HG03432 (cell line): ENCODE data around the gene PDZRN3.
"Not testable (repeated sequence)": the region's sequence is repeated elsewhere in the genome, so short reads cannot be mapped to it uniquely, and the experiment has no call there.

Source experiments
- ATAC-seq: cut with Tn5 transposase; IDR thresholded peaks from one replicate; pipeline ENCODE4 v1.9.1; 2021; ENCODE audit warnings: mild to moderate bottlenecking, moderate library complexity; ENCODE audit not compliant: unreplicated experiment

Gene PDZRN3

DNA sequence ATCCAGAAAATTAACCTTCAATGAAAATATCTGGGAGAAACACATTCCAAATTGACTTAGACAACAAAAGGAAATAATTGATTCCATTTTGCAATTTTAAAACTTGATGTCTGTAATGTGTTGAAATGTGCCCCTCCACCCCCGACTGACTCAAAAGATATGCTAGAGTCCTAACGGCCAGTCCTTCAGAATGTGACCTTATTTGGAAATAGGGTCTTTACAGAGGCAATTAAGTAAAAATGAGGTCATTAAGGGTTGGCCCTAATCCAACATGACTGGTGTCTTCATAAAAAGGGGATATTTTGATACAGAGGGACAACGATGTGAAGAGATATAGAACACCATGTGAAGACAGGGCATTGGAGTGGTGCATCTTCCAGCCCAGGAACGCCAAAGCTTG is 153.9 kb downstream of the PDZRN3 start:
- no peak for ATAC-seq

DNA sequence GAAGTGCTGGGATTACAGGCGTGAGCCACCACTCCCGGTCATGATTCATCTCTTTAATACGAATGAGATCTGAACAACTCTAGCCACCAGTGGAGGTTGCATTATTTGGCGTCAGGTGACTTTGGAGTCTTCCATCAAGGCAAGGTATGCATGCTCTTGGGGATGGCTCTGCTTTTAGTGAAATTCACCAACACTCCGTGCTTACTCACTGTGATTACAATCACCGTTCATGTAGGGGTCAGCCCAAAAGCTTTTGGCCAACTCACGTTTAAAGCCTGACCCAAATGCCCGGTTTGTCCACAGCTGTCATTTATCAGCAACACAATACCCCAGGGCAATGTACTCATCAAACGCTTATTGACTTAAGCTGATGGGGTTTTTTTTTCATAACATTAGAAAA is 155.4 kb downstream of the PDZRN3 start:
- ATAC-seq, result no peak

DNA sequence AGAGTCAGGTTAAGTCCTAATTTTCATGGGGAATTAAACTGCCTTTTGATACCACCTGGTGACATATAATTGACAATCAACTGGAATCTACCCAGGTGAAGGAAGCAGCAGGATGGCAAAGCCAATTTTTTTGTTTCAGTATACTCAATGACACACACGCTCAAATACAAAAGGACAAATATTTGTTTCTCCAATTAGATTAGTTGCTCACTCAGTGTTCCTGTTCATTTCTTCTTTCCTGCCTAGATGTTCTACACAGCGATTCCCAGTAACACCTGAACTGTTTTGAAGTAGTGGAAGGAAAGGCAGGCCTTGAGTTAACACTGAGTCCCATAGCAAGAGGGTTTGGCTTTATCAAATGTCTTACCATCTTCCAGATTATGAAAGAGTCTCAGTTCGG is 157.5 kb downstream of the PDZRN3 start:
- no peak for ATAC-seq

DNA sequence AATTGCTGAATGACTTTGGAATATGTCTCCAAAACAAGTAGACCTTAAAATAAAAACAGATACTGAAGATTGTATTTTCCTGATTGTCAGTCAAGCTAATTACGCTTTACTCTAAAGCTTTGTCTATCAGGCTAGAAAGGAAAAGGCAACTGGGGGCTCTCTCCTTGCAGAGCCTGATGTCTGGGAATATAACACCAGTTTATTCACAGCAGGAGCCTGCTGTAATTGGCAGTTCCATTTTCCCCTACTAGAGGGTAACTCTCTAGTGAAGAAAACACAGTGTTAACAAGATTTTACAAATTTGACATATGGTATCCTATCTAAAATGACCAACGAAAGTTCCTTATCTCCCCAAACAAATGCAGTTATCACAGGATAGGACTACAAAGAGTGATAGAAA is 158.8 kb downstream of the PDZRN3 start:
- ATAC-seq, result no peak

DNA sequence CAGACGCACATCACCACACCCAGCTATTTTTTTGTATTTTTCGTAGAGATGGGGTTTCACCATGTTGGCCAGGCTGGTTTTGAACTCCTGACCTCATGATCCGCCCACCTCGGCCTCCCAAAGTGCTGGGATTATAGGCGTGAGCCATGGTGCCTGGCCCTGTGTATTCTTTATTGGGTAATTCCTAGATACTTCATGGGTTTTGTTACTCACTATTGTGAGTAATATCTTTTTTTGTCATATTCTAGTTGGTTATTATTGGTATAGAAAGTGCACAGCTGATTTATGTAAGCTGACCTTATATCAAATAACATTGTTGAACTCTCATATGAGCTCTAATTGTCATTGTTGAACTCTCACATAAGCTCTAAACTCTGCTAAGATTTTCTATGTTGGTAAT is 160.6 kb downstream of the PDZRN3 start:
- not testable (repeated sequence) for ATAC-seq

DNA sequence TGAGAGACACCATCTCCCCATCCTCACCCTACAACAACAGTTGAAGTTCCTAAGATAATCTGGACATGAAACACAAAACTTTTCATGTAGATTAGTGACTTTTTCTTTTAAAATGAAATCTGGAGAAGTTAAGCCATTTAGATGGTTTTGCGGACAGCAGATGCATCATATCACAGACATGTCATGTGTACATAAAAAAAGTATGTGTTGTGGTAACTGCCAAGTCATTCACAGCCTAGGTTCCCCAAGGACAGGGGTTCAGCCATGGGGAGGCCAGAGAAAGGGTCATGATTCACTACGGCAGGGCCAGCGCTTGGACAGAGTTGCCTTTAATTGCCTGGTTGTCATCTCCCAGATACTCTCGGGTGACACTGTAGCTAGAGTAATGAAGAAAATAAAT is 163.2 kb downstream of the PDZRN3 start:
- ATAC-seq, result no peak

DNA sequence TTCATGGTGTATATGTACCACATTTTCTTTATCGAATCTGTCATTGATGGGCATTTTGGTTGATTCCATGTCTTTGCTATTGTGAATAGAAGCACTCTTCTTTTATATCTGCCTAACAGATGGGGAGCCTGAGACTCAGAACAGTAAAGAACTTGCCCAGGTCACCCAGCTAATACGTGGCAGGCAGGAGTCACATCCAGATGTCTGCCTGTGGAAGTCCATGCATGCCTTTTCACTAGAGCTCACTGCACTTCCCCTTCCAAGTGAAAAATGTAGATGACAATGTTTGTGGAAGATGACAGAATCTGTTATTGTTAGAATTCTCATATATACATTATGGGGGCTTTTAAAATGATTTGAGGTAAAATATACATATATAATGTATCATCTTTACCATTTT is 165.0 kb downstream of the PDZRN3 start:
- ATAC-seq, result no peak

DNA sequence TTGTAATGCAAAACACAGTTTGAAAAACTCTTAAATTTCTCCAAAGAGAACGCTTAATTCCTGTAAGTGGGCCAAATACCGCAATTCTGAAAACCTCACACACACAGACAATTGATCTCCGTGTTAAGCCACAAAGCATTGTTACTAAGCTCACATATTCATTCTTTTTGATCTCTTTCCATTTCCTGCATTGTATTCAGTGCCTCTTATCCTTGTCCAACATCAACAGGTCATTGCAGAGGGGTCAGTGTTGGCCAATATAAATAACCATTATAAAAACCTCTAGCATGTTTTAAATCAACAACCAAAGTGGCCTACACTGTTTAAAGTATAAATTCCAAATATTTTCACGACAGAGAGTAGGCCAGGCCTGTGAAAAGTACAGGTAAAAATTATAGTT is 171.1 kb downstream of the PDZRN3 start:
- no peak for ATAC-seq

DNA sequence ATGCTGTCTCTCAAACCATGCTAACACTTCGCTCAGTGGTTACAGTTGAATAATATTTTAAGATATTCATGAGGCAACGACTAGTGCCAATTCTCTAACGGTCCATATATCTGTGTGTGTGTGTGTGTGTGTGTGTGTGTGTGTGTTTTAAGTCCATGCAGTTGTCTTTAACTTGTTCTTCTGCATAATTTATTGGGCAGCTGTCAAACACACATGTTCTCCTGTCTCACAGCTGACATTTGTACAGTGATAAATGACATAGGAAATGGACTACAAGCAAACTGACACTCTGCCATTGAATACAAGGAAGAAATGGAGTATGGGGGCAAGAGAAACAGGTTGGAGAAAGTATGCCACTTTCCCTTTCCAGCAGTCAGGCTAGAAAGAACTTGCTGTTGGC is 172.0 kb downstream of the PDZRN3 start:
- ATAC-seq, result no peak

DNA sequence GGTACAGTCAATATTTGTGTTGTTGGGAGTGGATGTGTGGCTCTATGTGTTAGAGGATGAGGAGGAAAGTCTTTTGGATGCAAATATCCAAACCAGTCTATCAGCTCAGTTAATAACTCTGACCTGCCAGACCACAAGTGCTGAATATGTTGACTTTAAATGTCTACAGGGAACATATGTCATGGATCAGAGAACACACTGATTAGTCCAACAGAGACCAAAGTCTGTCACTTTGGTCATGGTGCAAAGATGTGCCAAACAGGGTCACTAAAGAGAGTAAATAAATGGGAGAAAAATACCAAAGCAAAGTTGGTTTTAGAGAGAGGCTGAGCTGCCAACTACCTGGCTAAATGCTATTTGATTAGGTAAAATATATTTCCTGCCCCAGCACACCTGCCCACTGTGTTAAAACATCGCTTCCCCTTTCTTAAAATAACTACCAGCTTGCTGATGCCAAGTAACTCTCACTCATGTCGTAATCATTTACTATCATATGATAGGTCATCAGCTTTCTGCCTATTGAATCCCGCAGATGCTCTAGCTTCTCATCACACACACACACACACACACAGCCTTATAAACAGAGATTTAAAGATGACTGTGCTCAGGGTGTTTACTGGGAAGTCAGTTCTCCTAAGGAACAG is 173.3 kb downstream of the PDZRN3 start:
- no peak for ATAC-seq

DNA sequence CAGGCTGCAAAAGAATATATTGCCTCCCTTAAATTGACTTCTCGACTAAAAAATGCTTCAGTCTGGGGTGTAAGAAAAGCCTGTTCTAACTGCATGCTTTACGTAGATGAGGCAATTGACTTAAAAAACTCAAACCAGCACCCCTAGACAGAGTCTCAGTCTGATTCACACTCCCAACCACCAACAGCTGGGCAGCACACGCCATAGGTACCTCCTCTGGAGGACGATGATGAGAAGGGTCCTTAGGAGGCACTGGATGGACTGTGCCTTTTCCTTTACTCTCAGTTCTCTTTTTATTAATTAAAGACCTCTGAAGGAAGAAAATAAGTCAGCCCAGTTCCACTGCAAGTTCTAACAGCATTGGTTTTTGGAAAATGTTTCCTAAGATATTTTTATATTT is 175.0 kb downstream of the PDZRN3 start:
- ATAC-seq, result peak; percentile 44

DNA sequence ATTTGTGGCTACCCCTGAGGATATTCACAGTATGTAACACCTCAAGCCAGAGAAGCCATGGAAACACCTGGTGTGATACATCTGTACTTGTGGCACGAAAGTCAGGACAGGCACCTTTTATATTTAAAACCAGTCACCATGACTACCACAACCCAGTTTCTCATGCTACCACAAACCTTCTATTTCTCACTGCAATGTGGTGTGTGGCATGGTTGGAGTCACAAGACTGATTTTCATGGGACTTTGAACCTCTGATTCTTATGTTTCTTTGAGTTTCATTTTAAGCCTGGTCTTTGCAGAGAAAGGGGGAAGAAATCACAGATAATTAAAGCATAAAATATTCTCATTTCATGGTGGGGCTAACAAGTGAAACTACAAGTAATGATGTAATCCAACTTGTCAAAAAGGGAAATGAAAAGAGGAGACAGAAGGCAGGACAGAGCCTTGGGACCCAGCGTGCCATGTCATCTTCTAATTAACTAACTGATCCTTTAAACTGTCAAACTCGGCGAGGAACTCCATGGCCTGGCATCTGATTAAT is 175.9 kb downstream of the PDZRN3 start:
- peak; percentile 95 for ATAC-seq

DNA sequence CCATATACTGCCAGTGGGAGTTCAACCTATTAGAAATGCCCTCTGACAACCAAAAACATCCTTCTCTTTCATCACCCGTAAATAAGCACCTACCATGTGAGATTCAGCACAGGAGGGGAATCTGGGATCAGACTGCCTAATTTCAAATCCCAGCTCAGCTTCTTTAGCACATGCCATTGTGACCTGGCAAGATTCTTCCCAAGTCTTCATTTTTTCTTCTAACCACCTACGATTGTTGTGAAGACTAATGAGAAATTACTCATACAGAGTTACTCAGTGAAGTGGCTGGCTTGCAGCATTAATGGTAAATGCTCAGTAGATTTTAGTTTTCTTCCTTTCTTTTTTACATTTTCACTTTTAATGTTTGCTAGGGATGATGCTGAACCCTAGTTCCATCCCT is 176.7 kb downstream of the PDZRN3 start:
- no peak for ATAC-seq

DNA sequence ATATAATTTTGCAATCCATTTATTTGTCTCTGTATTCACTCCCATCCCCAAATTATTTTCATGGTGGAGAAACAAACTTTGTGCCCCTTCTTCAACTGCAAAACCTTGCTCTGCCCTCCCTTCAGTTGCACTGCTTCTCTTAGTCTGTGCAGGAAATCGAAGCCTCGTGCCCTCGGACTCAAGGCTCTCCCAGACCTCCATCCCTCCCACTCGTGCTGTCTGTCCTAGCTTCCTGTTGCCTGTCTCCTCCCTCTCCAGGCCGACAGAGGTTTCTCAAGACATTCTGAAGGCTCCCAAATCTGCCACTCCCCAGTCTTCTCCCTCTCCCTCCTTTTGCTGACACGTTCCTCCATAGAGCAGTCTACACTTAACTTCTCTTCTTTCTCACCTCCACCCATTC is 177.6 kb downstream of the PDZRN3 start:
- ATAC-seq, result no peak

DNA sequence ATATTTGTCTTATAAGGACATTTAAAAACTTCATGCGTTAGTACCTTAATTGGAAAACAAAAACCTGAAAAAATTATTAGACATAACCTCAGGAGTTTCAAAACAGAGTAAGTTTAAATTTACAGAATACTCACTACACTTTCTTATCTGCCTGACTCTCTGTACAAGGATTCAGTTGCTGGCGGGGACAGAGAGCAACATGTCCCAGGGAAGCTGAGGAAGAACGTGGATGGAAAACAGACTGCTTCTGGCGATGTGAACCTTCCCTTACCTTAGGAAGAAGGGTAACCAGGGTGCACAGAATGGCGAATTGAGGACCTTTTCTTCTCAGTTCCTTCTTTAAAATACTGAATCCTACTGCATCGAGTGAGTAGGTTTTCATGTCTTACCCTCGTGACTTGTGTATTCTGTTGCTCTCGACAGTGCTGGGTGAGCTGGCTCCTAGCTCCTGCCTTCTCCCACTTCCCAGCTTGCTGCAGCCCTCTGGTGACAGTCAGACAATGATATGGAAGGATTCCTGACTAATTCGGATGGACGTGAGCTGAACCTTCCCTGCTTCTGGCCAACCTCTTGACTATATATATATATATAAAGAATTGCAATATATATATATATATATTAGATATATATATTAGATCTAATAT is 178.2 kb downstream of the PDZRN3 start:
- no peak for ATAC-seq

DNA sequence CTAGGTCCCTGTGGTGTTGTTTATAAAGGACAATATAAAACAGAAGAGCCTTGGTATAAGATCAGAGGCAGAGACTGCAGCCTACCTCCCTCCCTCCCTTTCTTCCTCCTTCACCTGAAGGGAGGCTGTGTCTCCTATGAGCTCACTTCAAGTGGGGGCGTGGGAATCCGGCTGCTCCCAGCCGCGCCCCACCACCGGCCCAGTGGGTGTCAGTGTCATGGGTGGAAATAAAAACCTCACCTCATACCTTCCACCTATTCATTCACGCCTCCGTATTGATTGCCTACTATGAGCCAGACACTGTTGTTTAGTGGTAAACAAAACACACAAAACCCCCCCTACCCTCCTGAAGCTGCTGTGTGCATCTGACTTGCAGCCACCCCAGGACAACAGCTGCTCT is 181.9 kb downstream of the PDZRN3 start:
- no peak for ATAC-seq

DNA sequence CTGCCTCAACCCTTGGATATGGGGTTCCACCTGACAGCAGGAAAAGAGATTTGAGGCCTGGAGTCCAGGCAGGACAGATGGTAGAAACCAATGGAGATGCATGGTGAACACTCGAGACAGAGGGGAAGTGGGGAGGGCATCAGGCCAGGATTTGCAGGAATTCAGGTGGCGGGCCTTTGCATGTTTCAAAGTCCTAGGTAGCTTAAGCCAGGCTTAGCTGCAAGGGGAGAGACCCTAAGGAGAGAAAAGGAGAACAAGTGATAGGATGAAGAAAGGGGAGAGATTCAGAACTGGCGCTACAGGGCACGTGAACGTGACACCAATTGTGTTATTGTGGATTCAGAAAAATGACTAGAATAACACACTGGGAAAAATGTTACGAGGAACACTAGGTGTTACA is 182.6 kb downstream of the PDZRN3 start:
- no peak for ATAC-seq

DNA sequence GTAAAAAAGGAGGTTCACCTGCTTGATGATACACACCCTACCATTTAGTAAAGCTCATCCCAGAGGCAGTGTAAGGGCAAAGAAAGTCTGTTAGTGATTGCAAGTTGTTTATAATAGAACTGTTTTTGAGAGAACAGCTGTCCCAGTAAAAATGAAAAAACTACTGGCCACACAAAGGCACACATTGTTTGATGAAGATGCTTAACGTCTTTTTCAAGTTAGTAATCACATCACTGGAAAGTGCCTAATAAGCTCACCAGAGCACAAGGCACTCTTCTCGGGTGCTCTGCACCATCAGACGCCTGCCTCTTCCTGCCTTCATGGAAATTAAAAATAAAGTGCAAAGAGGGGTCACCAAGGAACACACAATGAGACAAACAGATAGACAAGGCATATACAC is 186.9 kb downstream of the PDZRN3 start:
- no peak for ATAC-seq

DNA sequence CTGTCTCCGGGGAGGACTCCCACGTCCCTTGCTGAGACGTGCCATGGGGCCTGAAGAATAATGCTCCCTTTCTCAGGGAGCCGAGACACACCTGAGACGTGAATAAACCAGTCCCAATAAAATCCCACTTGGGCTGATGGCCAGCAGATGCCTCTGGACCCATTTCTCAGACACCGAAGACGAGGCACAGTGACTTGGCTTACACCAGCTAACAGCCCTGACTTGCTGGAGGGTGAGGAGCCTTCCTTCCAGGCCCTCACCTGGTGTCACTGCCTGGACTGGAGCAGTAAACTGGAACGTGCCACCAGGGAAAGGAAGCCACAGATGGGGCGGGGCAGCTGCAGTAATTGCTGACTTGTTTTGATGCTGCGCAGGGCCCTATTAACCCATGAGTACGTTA is 189.7 kb downstream of the PDZRN3 start:
- ATAC-seq, result no peak

DNA sequence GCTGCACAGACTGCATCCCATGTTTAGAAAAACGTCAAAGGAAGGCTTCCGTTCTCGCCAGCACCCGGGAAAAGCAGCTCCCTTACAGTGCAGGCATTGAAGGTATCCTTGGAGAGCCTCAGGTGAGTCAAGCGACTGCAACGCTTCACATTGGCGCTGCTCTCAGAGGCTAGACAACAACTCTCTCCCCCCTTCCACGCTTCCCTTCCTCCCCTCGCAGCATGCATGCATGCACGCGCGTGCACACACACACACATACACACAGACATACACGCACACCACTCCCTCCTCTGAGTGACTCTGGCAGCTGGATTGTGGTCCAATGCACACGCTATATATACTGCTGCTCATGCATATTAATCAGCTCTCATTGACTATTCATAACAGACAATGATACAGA is 191.1 kb downstream of the PDZRN3 start:
- ATAC-seq, result no peak

DNA sequence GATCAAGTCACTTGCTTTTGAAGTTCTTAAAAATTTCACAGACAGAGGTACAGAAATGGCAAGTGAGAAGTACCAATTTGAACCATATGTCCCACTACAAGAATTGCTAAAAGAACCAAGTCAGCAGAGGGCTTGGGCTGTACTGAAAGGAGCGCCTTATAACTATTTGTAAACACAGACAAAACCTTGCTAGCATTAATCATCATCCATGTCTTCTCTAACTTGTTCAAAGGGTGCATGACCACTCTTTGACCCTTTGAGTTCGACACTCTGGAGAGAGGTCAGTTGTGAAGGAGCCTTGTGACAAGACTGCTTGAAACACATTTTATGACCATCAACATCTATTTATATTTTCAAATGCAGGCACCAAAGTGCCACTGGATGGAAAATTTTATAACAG is 191.7 kb downstream of the PDZRN3 start:
- no peak for ATAC-seq

DNA sequence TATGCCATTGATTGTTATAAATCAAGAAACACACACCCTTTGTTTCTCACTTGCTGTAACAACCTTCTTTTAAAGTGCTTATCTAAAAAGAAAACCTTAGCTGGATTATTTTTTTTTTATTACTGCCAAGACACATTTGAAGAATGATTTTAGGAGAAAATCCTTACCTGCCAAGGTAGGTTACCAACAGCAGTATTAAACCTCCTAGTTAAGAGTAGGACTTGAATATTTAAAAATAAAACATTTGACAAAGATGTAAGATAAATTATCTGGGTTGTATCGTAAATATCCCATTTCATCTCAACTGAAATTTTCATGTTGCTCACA is 192.1 kb downstream of the PDZRN3 start:
- no peak for ATAC-seq
